ENCODE measurements around the gene FARS2. TPM values are rescaled to one million over a fixed set of nuclear protein-coding genes. Genes with fewer than 3 reads are reported as not detected.

The FARS2 gene
- total and polyA plus RNA-seq, 11 donors = 11.4 to 24.6 (median 20.5) TPM

GRCh38 chr6:5325173-5325572, 63.9 kb downstream of the FARS2 start:
- Histone ChIP-seq H3K4me1 (no peaks in the 10 kb centered on the region), H3K27ac (no peak overlapping the region), H3K4me3 (no peak overlapping the region), H3K27me3 (no peaks in the 10 kb centered on the region), H3K36me3 (peaks cover 0 to 9% (median 0%) of the 10 kb centered on the region in 9 donors), H3K9me3 (peaks cover 0 to 23% (median 2%) of the 10 kb centered on the region in 12 donors)
- 91 to 98% (median 97%) methylated on average over 3 of the region's 3 CpGs for WGBS, 4 donors
- DNase-seq (no peak), ATAC-seq (no peak)
- TF ChIP-seq, protein P1, sequence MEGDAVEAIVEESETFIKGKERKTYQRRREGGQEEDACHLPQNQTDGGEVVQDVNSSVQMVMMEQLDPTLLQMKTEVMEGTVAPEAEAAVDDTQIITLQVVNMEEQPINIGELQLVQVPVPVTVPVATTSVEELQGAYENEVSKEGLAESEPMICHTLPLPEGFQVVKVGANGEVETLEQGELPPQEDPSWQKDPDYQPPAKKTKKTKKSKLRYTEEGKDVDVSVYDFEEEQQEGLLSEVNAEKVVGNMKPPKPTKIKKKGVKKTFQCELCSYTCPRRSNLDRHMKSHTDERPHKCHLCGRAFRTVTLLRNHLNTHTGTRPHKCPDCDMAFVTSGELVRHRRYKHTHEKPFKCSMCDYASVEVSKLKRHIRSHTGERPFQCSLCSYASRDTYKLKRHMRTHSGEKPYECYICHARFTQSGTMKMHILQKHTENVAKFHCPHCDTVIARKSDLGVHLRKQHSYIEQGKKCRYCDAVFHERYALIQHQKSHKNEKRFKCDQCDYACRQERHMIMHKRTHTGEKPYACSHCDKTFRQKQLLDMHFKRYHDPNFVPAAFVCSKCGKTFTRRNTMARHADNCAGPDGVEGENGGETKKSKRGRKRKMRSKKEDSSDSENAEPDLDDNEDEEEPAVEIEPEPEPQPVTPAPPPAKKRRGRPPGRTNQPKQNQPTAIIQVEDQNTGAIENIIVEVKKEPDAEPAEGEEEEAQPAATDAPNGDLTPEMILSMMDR (IDR thresholded peaks at IDR 0.05) = no peak
- no peak for TF ChIP-seq POLR2A (IDR thresholded peaks at IDR 0.05)
- intact Hi-C loops (cut with DNase I) = no loop called here

- 95 to 98% (median 97%) methylated on average over 7 of the region's 7 CpGs for WGBS, 4 donors
- H3K4me1 ChIP-seq = peaks cover 0 to 5% (median 0%) of the 10 kb centered on the region in 12 donors
- peaks cover 0 to 9% (median 0%) of the 10 kb centered on the region in 9 donors for H3K36me3 ChIP-seq
- DNase-seq = no peak
- no peak overlapping the region for H3K4me3 ChIP-seq
- TF ChIP-seq POLR2A (IDR thresholded peaks at IDR 0.05) = no peak
- TF ChIP-seq, protein P1 (IDR thresholded peaks at IDR 0.05) = no peak
- peaks cover 0 to 23% (median 2%) of the 10 kb centered on the region in 12 donors for H3K9me3 ChIP-seq
- H3K27me3 ChIP-seq = no peaks in the 10 kb centered on the region
- intact Hi-C loops (cut with DNase I) = no loop called here
- ATAC-seq = no peak
- no peak overlapping the region for H3K27ac ChIP-seq
Measured at GRCh38 chr6:5326022-5326641, 64.8 kb downstream of the FARS2 start.

DNA sequence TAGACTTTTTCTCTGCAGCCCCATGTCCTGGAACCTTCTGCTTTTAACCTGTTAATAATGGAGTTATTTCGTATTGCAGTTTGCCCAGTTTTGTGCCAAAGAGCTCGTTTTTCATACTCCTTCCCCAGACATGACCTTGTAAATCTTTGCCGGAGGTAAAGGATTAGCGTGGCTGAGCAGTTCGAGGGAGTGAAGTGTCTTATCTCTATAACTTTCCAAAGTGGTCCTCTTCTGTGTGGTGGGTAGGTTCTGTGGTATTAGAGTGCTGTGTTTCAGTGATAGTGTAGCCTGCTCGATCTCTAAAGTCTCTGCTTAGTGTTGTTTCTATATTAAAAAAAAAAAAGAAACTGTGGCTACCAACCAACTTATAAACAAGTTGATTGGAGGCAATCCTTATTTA, 67.5 kb downstream of the FARS2 start:
- no peak overlapping the region for H3K27ac ChIP-seq
- no peak for DNase-seq
- H3K4me1 ChIP-seq = peaks cover 0 to 15% (median 0%) of the 10 kb centered on the region in 12 donors
- H3K36me3 ChIP-seq = peaks cover 0 to 9% (median 0%) of the 10 kb centered on the region in 9 donors
- no peak overlapping the region for H3K4me3 ChIP-seq
- no peak for ATAC-seq
- peaks cover 0 to 17% (median 2%) of the 10 kb centered on the region in 12 donors for H3K9me3 ChIP-seq
- TF ChIP-seq, protein P1 (IDR thresholded peaks at IDR 0.05) = no peak
- TF ChIP-seq POLR2A (IDR thresholded peaks at IDR 0.05) = no peak
- intact Hi-C loops (cut with DNase I) = no loop called here
- 70 to 83% (median 73%) methylated on average over 6 of the region's 6 CpGs for WGBS, 4 donors
- no peaks in the 10 kb centered on the region for H3K27me3 ChIP-seq

DNA sequence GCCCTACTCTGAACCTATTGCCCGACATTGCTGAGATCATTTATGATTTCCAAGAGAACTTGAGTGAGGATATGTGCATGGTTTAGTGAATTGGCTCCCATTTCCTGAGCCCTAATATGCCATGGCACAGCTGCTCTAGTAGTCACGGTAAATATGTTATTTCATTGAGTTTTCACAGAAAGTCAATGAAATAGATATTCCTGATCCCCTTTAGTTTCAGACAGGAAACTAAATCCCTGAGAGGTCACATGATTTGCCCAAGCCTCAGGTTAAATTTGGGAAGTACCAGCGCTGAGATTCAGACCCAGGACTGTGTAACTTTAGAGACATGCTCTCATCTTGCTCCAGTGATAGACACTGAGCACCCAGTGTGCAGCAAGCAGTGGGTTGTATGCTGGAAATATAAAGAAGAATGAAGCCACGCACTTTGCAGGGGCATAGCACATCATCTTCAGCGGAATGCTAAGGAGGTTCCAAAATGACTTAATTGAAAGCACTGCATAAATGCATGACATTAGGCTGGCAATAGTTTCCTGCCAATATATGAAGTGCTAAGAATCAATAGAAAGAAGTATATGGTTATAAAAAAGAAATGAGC, 70.6 kb downstream of the FARS2 start:
- Histone ChIP-seq H3K27me3 (no peaks in the 10 kb centered on the region), H3K4me3 (no peak overlapping the region), H3K36me3 (no peaks in the 10 kb centered on the region), H3K9me3 (no peaks in the 10 kb centered on the region), H3K4me1 (peaks cover 0 to 19% (median 0%) of the 10 kb centered on the region in 12 donors), H3K27ac (no peak overlapping the region)
- no peak for ATAC-seq
- no peak for TF ChIP-seq POLR2A (IDR thresholded peaks at IDR 0.05)
- TF ChIP-seq, protein P1 (IDR thresholded peaks at IDR 0.05) = no peak
- WGBS, 4 donors = 86 to 97% (median 96%) methylated on average over 5 of the region's 5 CpGs
- intact Hi-C loops (cut with DNase I) = no loop called here
- DNase-seq = no peak
